HG03521 (cell line): ENCODE results near the gene TNN.

Experiments used
- ATAC-seq: cut with Tn5 transposase; IDR thresholded peaks from one replicate; pipeline ENCODE4 v1.9.1; 2021; ENCODE audit warnings: mild to moderate bottlenecking, moderate library complexity; ENCODE audit not compliant: unreplicated experiment

Gene TNN

GRCh38 chr1:175145899-175146528 is 78.4 kb downstream of the TNN start:
- ATAC-seq, result no peak

- ATAC-seq, result peak; percentile 41
These were observed 79.0 kb downstream of the TNN start for GRCh38 chr1:175146529-175147213.

GRCh38 chr1:175147569-175147968 is 79.9 kb downstream of the TNN start:
- ATAC-seq, result no peak

- ATAC-seq, result no peak
These were observed 80.4 kb downstream of the TNN start for GRCh38 chr1:175148068-175148467.

GRCh38 chr1:175150596-175151319 is 83.1 kb downstream of the TNN start:
- no peak for ATAC-seq

GRCh38 chr1:175152006-175152652 is 84.5 kb downstream of the TNN start:
- peak; percentile 53 for ATAC-seq

GRCh38 chr1:175154629-175155472 is 87.2 kb downstream of the TNN start:
- peak; percentile 50 for ATAC-seq

GRCh38 chr1:175155473-175155856 is 87.8 kb downstream of the TNN start:
- ATAC-seq, result no peak

- ATAC-seq, result no peak
These were observed 88.3 kb downstream of the TNN start for GRCh38 chr1:175155936-175156335.

- ATAC-seq, result no peak
These were observed 89.6 kb downstream of the TNN start for GRCh38 chr1:175157200-175157599.

- no peak for ATAC-seq
These were observed 90.5 kb downstream of the TNN start for GRCh38 chr1:175158170-175158591.

GRCh38 chr1:175162955-175163354 is 95.3 kb downstream of the TNN start:
- ATAC-seq, result no peak

- ATAC-seq, result no peak
These were observed 96.1 kb downstream of the TNN start for GRCh38 chr1:175163702-175164101.

- ATAC-seq, result no peak
These were observed 97.1 kb downstream of the TNN start for GRCh38 chr1:175164751-175165150.

- no peak for ATAC-seq
These were observed 99.1 kb downstream of the TNN start for GRCh38 chr1:175166746-175167145.

- ATAC-seq, result no peak
These were observed 100.2 kb downstream of the TNN start for GRCh38 chr1:175167861-175168260.

GRCh38 chr1:175168782-175169181 is 101.1 kb downstream of the TNN start:
- no peak for ATAC-seq

GRCh38 chr1:175169286-175170018 is 101.8 kb downstream of the TNN start:
- no peak for ATAC-seq

- no peak for ATAC-seq
These were observed 103.6 kb downstream of the TNN start for GRCh38 chr1:175171036-175171913.
